NCI-H526 treated with DMSO at 0.1 percent for 48 hours (cell line): ENCODE measurements around the gene BTBD6.
A peak's percentile ranks its signal among the peaks of the same experiment; 100 is the strongest.
"Not testable (repeated sequence)": the region's sequence is repeated elsewhere in the genome, so short reads cannot be mapped to it uniquely, and the experiment has no call there.

Experiments
- DNase-seq: peaks from one replicate; lab custom pipeline; 2025; lab: John Stamatoyannopoulos, UW

BTBD6 gene

DNA sequence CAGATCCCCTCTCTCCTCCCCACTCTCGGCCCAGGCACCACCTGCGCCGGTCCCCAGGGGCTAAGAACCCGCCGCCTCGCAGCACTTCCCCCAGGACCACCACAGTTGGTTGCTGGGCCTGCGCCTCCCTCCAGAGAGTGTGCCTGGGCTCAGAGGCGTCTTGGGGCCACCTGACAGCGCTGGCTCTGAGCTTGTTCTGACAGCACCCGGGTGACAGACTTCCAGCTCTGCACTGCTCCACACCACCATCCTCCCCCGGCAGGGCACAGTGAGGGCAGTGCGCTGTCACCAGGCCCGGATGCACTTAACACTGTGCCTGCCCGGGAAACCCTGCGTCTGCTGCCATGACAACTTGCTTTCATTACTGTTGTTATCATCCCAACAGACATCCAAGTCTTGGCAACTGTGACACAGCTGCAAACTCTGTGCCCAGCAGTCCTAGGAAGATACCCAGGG, 45.8 kb downstream of the BTBD6 start:
- DNase-seq = peak; percentile 23

DNA sequence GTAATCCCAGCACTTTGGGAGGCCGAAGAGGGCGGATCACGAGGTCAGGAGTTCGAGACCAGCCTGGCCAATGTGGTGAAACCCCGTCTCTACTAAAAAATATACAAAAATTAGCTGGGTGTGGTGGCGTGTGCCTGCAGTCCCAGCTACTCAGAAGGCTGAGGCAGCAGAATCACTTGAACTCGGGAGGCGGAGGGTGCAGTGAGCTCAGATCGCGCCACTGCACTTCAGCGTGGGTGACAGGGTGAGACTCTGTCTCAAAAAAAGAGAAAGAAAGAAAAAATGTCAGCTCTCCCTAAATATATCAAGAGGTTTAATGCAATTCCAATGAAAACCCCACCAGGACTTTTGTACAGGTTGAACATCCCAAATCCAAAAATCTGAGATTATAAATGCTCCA, 49.0 kb downstream of the BTBD6 start:
- not testable (repeated sequence) for DNase-seq

DNA sequence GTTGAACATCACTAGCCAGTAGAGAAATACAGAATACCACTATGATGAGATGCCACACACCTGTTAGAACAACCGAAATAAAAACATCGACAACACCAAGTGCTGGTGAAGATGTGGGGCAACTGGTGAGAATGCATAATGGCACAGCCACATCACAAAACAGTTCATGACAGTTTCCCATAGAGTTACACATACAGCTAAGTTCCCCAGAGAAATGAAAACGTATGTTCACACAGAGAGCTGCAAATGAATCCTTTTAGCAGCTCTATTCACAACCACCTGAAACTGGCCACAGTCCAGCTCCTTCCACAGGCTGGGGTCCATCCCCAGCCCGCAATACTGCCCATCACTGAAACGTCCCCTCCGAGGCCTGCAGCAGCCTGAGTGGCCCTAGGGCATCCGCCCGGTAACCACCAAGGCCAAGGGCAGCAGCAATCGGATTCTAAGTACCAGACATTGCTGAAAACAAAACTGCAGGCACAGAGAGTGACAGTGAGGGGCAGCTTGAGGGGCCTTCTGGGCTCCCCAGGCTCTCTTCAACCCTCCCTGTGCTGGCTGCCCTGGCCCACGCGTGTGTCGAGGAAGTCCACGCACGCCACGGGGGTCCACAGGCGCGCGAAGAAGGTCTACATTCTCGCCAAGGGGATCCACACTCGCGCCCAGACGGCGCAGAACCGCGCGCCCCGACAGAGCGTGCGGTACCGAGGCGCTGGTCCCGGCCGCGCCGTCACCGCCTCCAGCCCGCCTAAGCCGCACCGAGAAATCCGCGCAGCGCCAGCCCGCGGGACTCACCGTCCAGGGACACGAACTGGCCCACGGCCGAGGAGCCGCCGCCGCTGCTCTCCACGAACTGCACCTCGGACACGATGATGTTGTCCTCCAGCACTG, 51.6 kb downstream of the BTBD6 start:
- no peak for DNase-seq
